HEK293 (cell line): ENCODE measurements around the gene GPR4.

Source experiments
- BCL11A ChIP-seq: fragments of 450-650 bp; formaldehyde crosslinking; IDR thresholded peaks from 2 replicates; pipeline ENCODE4 v1.5.1; 2016; ENCODE audit warnings: low read depth, missing biosample characterization, missing genetic modification characterization
- BCL6B ChIP-seq: fragments of 450-650 bp; formaldehyde crosslinking; IDR thresholded peaks from 2 replicates; pipeline ENCODE4 v1.5.1; 2017; ENCODE audit warnings: missing biosample characterization, missing genetic modification characterization
- FEZF1 ChIP-seq: fragments of 450-650 bp; formaldehyde crosslinking; IDR thresholded peaks from 2 replicates; pipeline ENCODE4 v1.5.1; 2016; ENCODE audit warnings: missing biosample characterization, missing genetic modification characterization
- GLI2 ChIP-seq: fragments of 450-650 bp; formaldehyde crosslinking; IDR thresholded peaks from 2 replicates; pipeline ENCODE4; 2017; ENCODE audit warnings: missing biosample characterization, missing genetic modification characterization, low read depth, borderline replicate concordance
- GLIS1 ChIP-seq: fragments of 450-650 bp; formaldehyde crosslinking; IDR thresholded peaks from 2 replicates; pipeline ENCODE4 v1.5.1; 2016; ENCODE audit warnings: missing biosample characterization, missing genetic modification characterization
- IKZF3 ChIP-seq: fragments of 450-650 bp; IDR thresholded peaks from 2 replicates; pipeline ENCODE4 v1.5.0; 2018; ENCODE audit warnings: missing biosample characterization, mild to moderate bottlenecking, missing genetic modification characterization, moderate library complexity
- KLF1 ChIP-seq: fragments of 450-650 bp; formaldehyde crosslinking; IDR thresholded peaks from 2 replicates; pipeline ENCODE4 v1.5.1; 2016; ENCODE audit warnings: missing biosample characterization, missing genetic modification characterization
- MEIS1 ChIP-seq: sonication (generic); formaldehyde crosslinking; IDR thresholded peaks from 2 replicates; pipeline ENCODE4 v1.8.1; 2022; ENCODE audit warnings: missing genetic modification reagents, mild to moderate bottlenecking, borderline replicate concordance
- OSR2 ChIP-seq: fragments of 450-650 bp; formaldehyde crosslinking; IDR thresholded peaks from 2 replicates; pipeline ENCODE4 v1.5.1; 2016; ENCODE audit warnings: missing biosample characterization, missing genetic modification characterization
- PATZ1 ChIP-seq: fragments of 450-650 bp; formaldehyde crosslinking; IDR thresholded peaks from 2 replicates; pipeline ENCODE4 v1.5.1; 2016; ENCODE audit warnings: missing biosample characterization, missing genetic modification characterization
- SCRT2 ChIP-seq: fragments of 450-650 bp; formaldehyde crosslinking; IDR thresholded peaks from 2 replicates; pipeline ENCODE4 v1.5.1; 2016; ENCODE audit warnings: missing biosample characterization, missing genetic modification characterization
- YY1 ChIP-seq: fragments of 450-650 bp; formaldehyde crosslinking; IDR thresholded peaks from 2 replicates; pipeline ENCODE4 v1.5.1; 2018; ENCODE audit warnings: missing biosample characterization, missing genetic modification characterization
- ZBTB17 ChIP-seq: fragments of 450-650 bp; formaldehyde crosslinking; IDR thresholded peaks from 2 replicates; pipeline ENCODE4 v1.5.1; 2016; ENCODE audit warnings: missing biosample characterization, missing genetic modification characterization
- ZBTB8A ChIP-seq: fragments of 450-650 bp; formaldehyde crosslinking; IDR thresholded peaks from 2 replicates; pipeline ENCODE4 v1.5.1; 2016; ENCODE audit warnings: missing biosample characterization, missing genetic modification characterization
- ZIC2 ChIP-seq: fragments of 450-650 bp; formaldehyde crosslinking; IDR thresholded peaks from 2 replicates; pipeline ENCODE4 v1.5.1; 2016; ENCODE audit warnings: missing biosample characterization, missing genetic modification characterization
- ZNF146 ChIP-seq: fragments of 450-650 bp; formaldehyde crosslinking; IDR thresholded peaks from 2 replicates; pipeline ENCODE4 v1.5.1; 2016; ENCODE audit warnings: missing biosample characterization, missing genetic modification characterization
- ZNF174 ChIP-seq: fragments of 450-650 bp; formaldehyde crosslinking; IDR thresholded peaks from 2 replicates; pipeline ENCODE4 v1.5.0; 2017; ENCODE audit warnings: missing biosample characterization, mild to moderate bottlenecking, missing genetic modification characterization
- ZNF19 ChIP-seq: fragments of 450-650 bp; formaldehyde crosslinking; IDR thresholded peaks from 2 replicates; pipeline ENCODE4; 2016; ENCODE audit warnings: missing biosample characterization, missing genetic modification characterization, low read depth
- ZNF223 ChIP-seq: fragments of 450-650 bp; formaldehyde crosslinking; IDR thresholded peaks from 2 replicates; pipeline ENCODE4 v1.5.1; 2016; ENCODE audit warnings: missing biosample characterization, missing genetic modification characterization
- ZNF398 ChIP-seq: fragments of 450-650 bp; formaldehyde crosslinking; IDR thresholded peaks from 2 replicates; pipeline ENCODE4 v1.5.1; 2017; ENCODE audit warnings: missing biosample characterization, missing genetic modification characterization
- ZNF423 ChIP-seq: fragments of 450-650 bp; formaldehyde crosslinking; IDR thresholded peaks from 2 replicates; pipeline ENCODE4 v1.5.1; 2016; ENCODE audit warnings: missing biosample characterization, missing genetic modification characterization
- ZNF433 ChIP-seq: fragments of 450-650 bp; formaldehyde crosslinking; IDR thresholded peaks from 2 replicates; pipeline ENCODE4 v1.5.1; 2016; ENCODE audit warnings: missing biosample characterization, missing genetic modification characterization, low read depth
- ZNF580 ChIP-seq: fragments of 450-650 bp; formaldehyde crosslinking; IDR thresholded peaks from 2 replicates; pipeline ENCODE4 v1.5.1; 2016; ENCODE audit warnings: missing biosample characterization, missing genetic modification characterization
- ZNF610 ChIP-seq: fragments of 450-650 bp; formaldehyde crosslinking; IDR thresholded peaks from 2 replicates; pipeline ENCODE4 v1.5.1; 2016; ENCODE audit warnings: missing biosample characterization, missing genetic modification characterization, borderline replicate concordance
- ZNF624 ChIP-seq: fragments of 450-650 bp; formaldehyde crosslinking; IDR thresholded peaks from 2 replicates; pipeline ENCODE4 v1.5.1; 2017; ENCODE audit warnings: missing biosample characterization, missing genetic modification characterization
- ZNF670 ChIP-seq: fragments of 450-650 bp; formaldehyde crosslinking; IDR thresholded peaks from 2 replicates; pipeline ENCODE4 v1.5.1; 2016; ENCODE audit warnings: missing biosample characterization, missing genetic modification characterization, low read depth
- ZNF701 ChIP-seq: fragments of 450-650 bp; formaldehyde crosslinking; IDR thresholded peaks from 2 replicates; pipeline ENCODE4 v1.5.1; 2016; ENCODE audit warnings: missing biosample characterization, missing genetic modification characterization
- ZNF704 ChIP-seq: fragments of 450-650 bp; formaldehyde crosslinking; IDR thresholded peaks from 2 replicates; pipeline ENCODE4 v1.5.1; 2016; ENCODE audit warnings: missing biosample characterization, missing genetic modification characterization
- ZNF768 ChIP-seq: fragments of 450-650 bp; formaldehyde crosslinking; IDR thresholded peaks from 2 replicates; pipeline ENCODE4 v1.5.1; 2018; ENCODE audit warnings: missing biosample characterization, mild to moderate bottlenecking, missing genetic modification characterization
- ZNF785 ChIP-seq: fragments of 450-650 bp; formaldehyde crosslinking; IDR thresholded peaks from 2 replicates; pipeline ENCODE4 v1.5.1; 2016; ENCODE audit warnings: missing biosample characterization, missing genetic modification characterization
- ZNF837 ChIP-seq: fragments of 450-650 bp; formaldehyde crosslinking; IDR thresholded peaks from 2 replicates; pipeline ENCODE4 v1.5.1; 2016; ENCODE audit warnings: missing biosample characterization, missing genetic modification characterization
- ZSCAN16 ChIP-seq: fragments of 450-650 bp; formaldehyde crosslinking; IDR thresholded peaks from 2 replicates; pipeline ENCODE4 v1.5.1; 2016; ENCODE audit warnings: missing biosample characterization, missing genetic modification characterization
- ZSCAN18 ChIP-seq: fragments of 450-650 bp; formaldehyde crosslinking; IDR thresholded peaks from 2 replicates; pipeline ENCODE4 v1.5.1; 2016; ENCODE audit warnings: missing biosample characterization, missing genetic modification characterization
- ZXDB ChIP-seq: fragments of 450-650 bp; formaldehyde crosslinking; IDR thresholded peaks from 2 replicates; pipeline ENCODE4 v1.5.1; 2016; ENCODE audit warnings: missing biosample characterization, missing genetic modification characterization

GPR4 gene

GRCh38 chr19:45641274-45642105 is 39.5 kb upstream of the GPR4 start (continued):
- no peak; the same call in 1 of the 2 replicates for TF ChIP-seq KLF1 (tag by site-specific recombination)
- peak; percentile 94 for TF ChIP-seq BCL11A (tag by site-specific recombination)
- no peak for TF ChIP-seq ZSCAN18 (tag by site-specific recombination)
- no peak for TF ChIP-seq ZNF19 (tag by site-specific recombination)
- no peak for TF ChIP-seq ZNF174 (tag by site-specific recombination)
- TF ChIP-seq GLI2 (tag by site-specific recombination), result no peak
- peak; percentile 78 for TF ChIP-seq ZBTB17 (tag by site-specific recombination)
- TF ChIP-seq OSR2 (tag by site-specific recombination), result no peak
- TF ChIP-seq ZNF701 (tag by site-specific recombination), result no peak
- TF ChIP-seq ZNF580 (tag by site-specific recombination), result no peak; the same call in 1 of the 2 replicates
- TF ChIP-seq SCRT2 (tag by site-specific recombination), result peak; percentile 99
- no peak for TF ChIP-seq ZNF223
- no peak for TF ChIP-seq ZNF704 (tag by site-specific recombination)
- no peak for TF ChIP-seq MEIS1 (CRISPR knock-in tag)
- no peak for TF ChIP-seq BCL6B (tag by site-specific recombination)
- no peak for TF ChIP-seq ZBTB8A (tag by site-specific recombination)
- no peak for TF ChIP-seq ZNF768
- TF ChIP-seq ZNF423, result no peak
- TF ChIP-seq ZNF433, result no peak
- TF ChIP-seq YY1 (tag by site-specific recombination), result no peak
- TF ChIP-seq ZNF624, result no peak
- TF ChIP-seq PATZ1, result peak; percentile 56
- no peak for TF ChIP-seq ZIC2 (tag by site-specific recombination)
- TF ChIP-seq FEZF1 (tag by site-specific recombination), result no peak
- no peak for TF ChIP-seq IKZF3 (tag by site-specific recombination)
- TF ChIP-seq ZNF610 (tag by site-specific recombination), result no peak
- 0 out of 2 replicates have a peak, but pooled peaks have one; percentile 9 for TF ChIP-seq ZSCAN16 (tag by site-specific recombination)
- no peak for TF ChIP-seq ZNF837 (tag by site-specific recombination)
- no peak for TF ChIP-seq ZXDB
- TF ChIP-seq ZNF785 (tag by site-specific recombination), result no peak
- TF ChIP-seq ZNF398 (tag by site-specific recombination), result 0 out of 2 replicates have a peak, but pooled peaks have one; percentile 9
- TF ChIP-seq ZNF670 (tag by site-specific recombination), result no peak
- 0 out of 2 replicates have a peak, but pooled peaks have one; percentile 6 for TF ChIP-seq GLIS1 (tag by site-specific recombination)
- no peak for TF ChIP-seq ZNF146 (tag by site-specific recombination)
